ENCODE data around the gene POLD1. TPM values are rescaled to one million over a fixed set of nuclear protein-coding genes. Genes with fewer than 3 reads are reported as not detected.

POLD1 gene
- total and polyA plus RNA-seq, 10 donors, result 26.5 to 66.6 (median 34.2) TPM

- TF ChIP-seq POLR2A (IDR thresholded peaks at IDR 0.05) (no peak), POLR2AphosphoS5 (IDR thresholded peaks at IDR 0.05) (no peak)
- TF ChIP-seq, protein P1, sequence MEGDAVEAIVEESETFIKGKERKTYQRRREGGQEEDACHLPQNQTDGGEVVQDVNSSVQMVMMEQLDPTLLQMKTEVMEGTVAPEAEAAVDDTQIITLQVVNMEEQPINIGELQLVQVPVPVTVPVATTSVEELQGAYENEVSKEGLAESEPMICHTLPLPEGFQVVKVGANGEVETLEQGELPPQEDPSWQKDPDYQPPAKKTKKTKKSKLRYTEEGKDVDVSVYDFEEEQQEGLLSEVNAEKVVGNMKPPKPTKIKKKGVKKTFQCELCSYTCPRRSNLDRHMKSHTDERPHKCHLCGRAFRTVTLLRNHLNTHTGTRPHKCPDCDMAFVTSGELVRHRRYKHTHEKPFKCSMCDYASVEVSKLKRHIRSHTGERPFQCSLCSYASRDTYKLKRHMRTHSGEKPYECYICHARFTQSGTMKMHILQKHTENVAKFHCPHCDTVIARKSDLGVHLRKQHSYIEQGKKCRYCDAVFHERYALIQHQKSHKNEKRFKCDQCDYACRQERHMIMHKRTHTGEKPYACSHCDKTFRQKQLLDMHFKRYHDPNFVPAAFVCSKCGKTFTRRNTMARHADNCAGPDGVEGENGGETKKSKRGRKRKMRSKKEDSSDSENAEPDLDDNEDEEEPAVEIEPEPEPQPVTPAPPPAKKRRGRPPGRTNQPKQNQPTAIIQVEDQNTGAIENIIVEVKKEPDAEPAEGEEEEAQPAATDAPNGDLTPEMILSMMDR (IDR thresholded peaks at IDR 0.05 in 8 of 11, conservative IDR thresholded peaks at IDR 0.05 in 3 of 11), result no peak
- peaks cover 6 to 64% (median 38%) of the 10 kb centered on the region in 6 donors for H3K4me1 ChIP-seq
- DNase-seq, result no peak
- intact Hi-C loops (cut with DNase I; ENCODE audit: low total_unique reads), result no loop called here
- H3K4me3 ChIP-seq, result no peak overlapping the region
- no peaks in the 10 kb centered on the region for H3K9me3 ChIP-seq
- WGBS, 5 donors, result 80 to 84% (median 83%) methylated on average over 7 of the region's 7 CpGs
- H3K36me3 ChIP-seq, result peaks cover 0 to 17% (median 0%) of the 10 kb centered on the region in 6 donors
- peaks cover 0 to 35% (median 9%) of the 10 kb centered on the region in 7 donors for H3K27me3 ChIP-seq (replicated peaks in 1 of 7)
- peak overlapping the region in 5 of 8 donors; percentile 51 to 94 (median 78) for H3K27ac ChIP-seq
Measured at GRCh38 chr19:50428772-50429463, 44.8 kb downstream of the POLD1 start.

DNA sequence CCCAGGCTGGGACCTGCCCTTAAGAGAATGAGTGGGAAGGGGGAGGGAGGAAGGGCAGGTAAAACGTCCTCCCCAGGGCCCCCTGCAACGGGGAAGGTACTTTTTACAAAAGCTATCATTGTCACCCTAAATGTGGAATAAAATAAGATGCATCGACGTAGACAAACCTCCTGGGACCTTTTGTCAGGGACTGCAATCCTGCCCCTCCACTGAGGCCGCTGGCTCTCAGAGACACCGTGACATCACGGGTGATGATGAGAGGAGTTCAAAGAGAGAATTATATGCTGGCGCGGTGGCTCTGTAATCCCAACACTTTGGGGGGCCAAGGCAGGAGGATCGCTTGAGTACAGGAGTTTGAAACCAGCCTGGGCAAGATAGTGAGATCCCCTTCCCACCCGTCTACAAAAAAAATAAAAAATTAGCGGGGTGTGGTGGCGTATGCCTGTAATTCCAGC lies 46.8 kb downstream of the POLD1 start:
- Histone ChIP-seq H3K9me3 (no peaks in the 10 kb centered on the region), H3K27ac (peak overlapping the region; percentile 66 to 94 (median 85)), H3K4me1 (peaks cover 8 to 79% (median 49%) of the 10 kb centered on the region in 6 donors), H3K36me3 (peaks cover 0 to 4% (median 0%) of the 10 kb centered on the region in 6 donors), H3K27me3 (replicated peaks in 1 of 7) (peaks cover 0 to 41% (median 9%) of the 10 kb centered on the region in 7 donors), H3K4me3 (peak overlapping the region in 7 of 8 donors; percentile 43 to 78 (median 62))
- DNase-seq, result no peak
- TF ChIP-seq, protein P1 (IDR thresholded peaks at IDR 0.05 in 8 of 11, conservative IDR thresholded peaks at IDR 0.05 in 3 of 11), result no peak
- TF ChIP-seq POLR2A (IDR thresholded peaks at IDR 0.05), result no peak
- TF ChIP-seq POLR2AphosphoS5 (IDR thresholded peaks at IDR 0.05), result peak in 1 of 3 donors; percentile 15
- intact Hi-C loops (cut with DNase I; ENCODE audit: low total_unique reads), result no loop called here
- 31 to 40% (median 38%) methylated on average over 13 of the region's 13 CpGs for WGBS, 5 donors

DNA sequence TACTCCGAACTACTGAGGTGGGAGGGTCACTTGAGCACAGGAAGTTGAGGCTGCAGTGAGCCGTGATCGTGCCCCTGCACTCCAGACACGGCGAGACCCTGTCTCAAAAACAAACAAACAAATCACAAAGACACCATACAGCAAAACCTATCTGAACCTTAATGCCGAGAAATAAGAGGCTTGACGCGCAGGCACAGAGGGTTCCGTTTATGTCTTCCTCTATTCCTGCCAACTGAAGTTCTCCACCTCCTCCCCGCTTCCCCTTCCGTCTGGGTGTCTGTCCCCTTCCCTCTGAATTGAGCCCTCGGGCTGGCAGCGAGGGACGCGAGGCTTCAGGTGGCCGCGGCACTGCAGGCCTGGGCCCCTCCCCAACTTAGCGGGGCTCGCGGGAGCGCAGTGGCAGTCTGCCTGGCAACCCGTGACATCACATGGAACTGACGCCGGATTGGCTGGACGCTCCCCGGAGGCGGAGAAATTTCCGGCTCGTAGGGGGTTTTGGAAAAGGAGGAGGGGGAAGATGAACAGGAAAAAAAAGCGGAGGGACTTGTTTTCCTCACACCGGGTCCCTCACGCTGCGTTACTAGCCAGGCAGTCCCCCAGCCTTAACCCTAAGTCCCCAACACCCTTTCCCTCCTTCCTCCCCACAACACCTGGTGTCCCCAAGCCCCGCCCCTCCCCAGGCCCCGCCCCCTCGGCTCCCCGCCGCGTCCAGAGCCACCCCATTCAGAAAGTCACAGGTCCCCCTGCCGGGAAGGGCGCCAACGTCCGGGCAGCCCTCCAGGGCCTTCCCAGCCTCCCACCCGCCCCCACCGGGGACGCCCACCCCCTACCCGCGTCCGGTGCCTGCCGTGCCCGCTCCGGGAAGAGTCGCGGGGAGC lies 47.4 kb downstream of the POLD1 start:
- 0 to 2% (median 1%) methylated on average over 39 to 54 of the region's 54 CpGs for WGBS, 5 donors
- H3K27ac ChIP-seq, result peak overlapping the region; percentile 66 to 94 (median 85)
- TF ChIP-seq POLR2AphosphoS5 (IDR thresholded peaks at IDR 0.05) (peak; percentile 85 to 93 (median 91)), POLR2A (IDR thresholded peaks at IDR 0.05) (peak in 1 of 3 donors; percentile 34)
- TF ChIP-seq, protein P1 (IDR thresholded peaks at IDR 0.05 in 8 of 11, conservative IDR thresholded peaks at IDR 0.05 in 3 of 11), result peak in 2 of 11 experiments; percentile 7 to 23

More for the DNA sequence above, 47.4 kb downstream of the POLD1 start:
- Histone ChIP-seq H3K4me3 (peak overlapping the region; percentile 43 to 78 (median 62)), H3K9me3 (no peaks in the 10 kb centered on the region), H3K27me3 (replicated peaks in 1 of 7) (peaks cover 0 to 41% (median 9%) of the 10 kb centered on the region in 7 donors), H3K4me1 (peaks cover 8 to 79% (median 49%) of the 10 kb centered on the region in 6 donors), H3K36me3 (no peaks in the 10 kb centered on the region)
- DNase-seq, result peak; percentile 95
- intact Hi-C loops (cut with DNase I; ENCODE audit: low total_unique reads), result no loop called here
